CD4-positive, alpha-beta T cell (primary cell): ENCODE results near the gene ANAPC5. TPM values are rescaled to one million over a fixed set of nuclear protein-coding genes. Genes with fewer than 3 reads are reported as not detected.

Source experiments
- ATAC-seq: fragments of 200-7000 bp; cut with Tn5 transposase; one replicate; pipeline ENCODE4 v1.10.0; 2022; ENCODE audit warnings: mild to moderate bottlenecking; ENCODE audit not compliant: poor library complexity
- CTCF ChIA-PET: fragments of 350-600 bp; sonication (Branson Sonifier 250); formaldehyde crosslinking; loops from one replicate; lab custom pipeline; 2021; ENCODE audit warnings: antibody characterized with exemption, inconsistent platforms; lab: Charles Lee
- POLR2A ChIA-PET: fragments of 350-600 bp; sonication (Branson Sonifier 250); formaldehyde crosslinking; loops from one replicate; lab custom pipeline; 2021; ENCODE audit warnings: antibody characterized with exemption, inconsistent platforms; lab: Charles Lee
- DNase-seq, 14 experiments: peaks; one replicate each; pipeline ENCODE4 v3.0.0-alpha.2; 2013 to 2020; ENCODE audit warnings: mixed read lengths in 2 of 14
- H3K27ac ChIP-seq, 2 donors: one replicate each; pipeline versions ENCODE4 v1.5.1 to v1.7.0; 2013; ENCODE audit warnings: low read length in 2 of 2, low read depth in 1 of 2, mild to moderate bottlenecking in 1 of 2
- H3K27me3 ChIP-seq, 2 experiments: 1 replicate in 1 of 2; 2 replicates in 1 of 2; pipeline versions ENCODE4 v1.6.1 to v1.7.0; 2013; ENCODE audit warnings: low read length in 2 of 2, control low read depth in 1 of 2, mild to moderate bottlenecking in 1 of 2, moderate library complexity in 1 of 2; ENCODE audit not compliant: insufficient read depth in 2 of 2, control insufficient read depth in 1 of 2
- H3K36me3 ChIP-seq: one replicate; pipeline ENCODE4 v1.6.1; 2013; ENCODE audit warnings: low read length, control low read depth; ENCODE audit not compliant: insufficient read depth
- H3K4me1 ChIP-seq: one replicate; pipeline ENCODE4 v1.6.1; 2013; ENCODE audit warnings: low read length, control low read depth; ENCODE audit not compliant: insufficient read depth
- H3K4me3 ChIP-seq: one replicate; pipeline ENCODE4 v1.5.1; 2013; ENCODE audit warnings: mild to moderate bottlenecking, low read length, moderate library complexity
- H3K9me3 ChIP-seq, 2 experiments: 1 replicate in 1 of 2; 2 replicates in 1 of 2; pipeline versions ENCODE4 v1.6.1 to v1.7.0; 2013; ENCODE audit warnings: low read length in 2 of 2, mild to moderate bottlenecking in 2 of 2, control low read depth in 1 of 2, moderate library complexity in 1 of 2; ENCODE audit not compliant: control insufficient read depth in 1 of 2, insufficient read depth in 1 of 2
- H3K27ac Mint-ChIP-seq: one replicate; pipeline ENCODE4 v1.8.0; 2020; ENCODE audit warnings: mixed read lengths
- H3K27me3 Mint-ChIP-seq: one replicate; pipeline ENCODE4 v1.8.0; 2021; ENCODE audit warnings: mixed read lengths
- H3K36me3 Mint-ChIP-seq: one replicate; pipeline ENCODE4 v1.8.0; 2021; ENCODE audit warnings: low read depth, mixed read lengths
- H3K4me1 Mint-ChIP-seq: one replicate; pipeline ENCODE4 v1.8.0; 2021; ENCODE audit warnings: low read depth, mixed read lengths
- H3K4me3 Mint-ChIP-seq: one replicate; pipeline ENCODE4 v1.8.0; 2020; ENCODE audit warnings: mild to moderate bottlenecking, mixed read lengths
- H3K9me3 Mint-ChIP-seq: one replicate; pipeline ENCODE4 v1.8.0; 2020; ENCODE audit warnings: mixed read lengths
- intact Hi-C, 2 experiments: fragments of 100-400 bp; cut with DNase I in 1 of 2; cut with micrococcal nuclease in 1 of 2; formaldehyde crosslinking; loops; one replicate each; pipeline versions ENCODE4 v1.15.1 to v1.9.0; 2023 to 2025; cut with DNase I, micrococcal nuclease
- total RNA-seq, 174 experiments: library from RNA in 2 of 174; stranded (reverse) in 2 of 174; gene quantifications; one replicate each; pipeline ENCODE4 v1.2.3 and lab custom pipeline; 2021 to 2026
- TF ChIP-seq, protein P1 (sequence below): fragments of 200-600 bp; IDR thresholded peaks from one replicate; pipeline ENCODE4 v1.8.0; 2022; ENCODE audit warnings: antibody characterized with exemption, mild to moderate bottlenecking

The ANAPC5 gene
- total RNA-seq, 2 experiments from 2014 or later: 88.2 to 96.2 TPM

DNA sequence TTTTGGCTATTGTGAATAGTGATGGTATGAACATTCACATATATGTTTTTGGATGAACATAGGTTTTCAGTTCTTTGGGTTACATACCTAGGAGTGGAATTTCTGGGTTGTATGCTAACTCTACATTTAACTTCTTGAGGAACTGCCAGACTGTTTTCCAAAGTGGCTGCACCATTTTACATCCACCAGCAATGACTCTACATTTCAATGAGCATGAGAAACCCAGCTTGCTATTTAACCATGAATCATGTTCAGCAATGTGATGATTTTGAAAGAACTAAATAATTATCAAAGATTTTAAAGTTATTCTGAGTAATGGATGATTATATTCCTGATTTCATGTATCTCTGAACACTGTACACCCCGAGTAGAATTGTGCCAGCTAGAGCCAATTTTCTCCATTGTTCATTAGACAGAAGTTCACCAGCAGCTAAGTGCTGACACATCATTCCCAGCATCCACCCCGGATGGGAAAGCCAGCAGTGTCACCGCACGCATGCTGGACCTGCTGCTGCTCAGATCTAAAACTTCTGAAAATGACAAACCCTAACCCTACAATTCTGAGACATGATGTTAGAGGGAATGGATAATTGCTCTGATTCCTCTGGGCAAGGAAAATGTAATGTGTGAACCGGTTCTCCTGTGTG lies 13.3 kb upstream of the ANAPC5 start:
- Histone ChIP-seq H3K27ac (no peak overlapping the region), H3K9me3 (no peaks in the 10 kb centered on the region), H3K27me3 (peaks cover 2 to 10% of the 10 kb centered on the region in 2 experiments), H3K4me1 (no peaks in the 10 kb centered on the region), H3K36me3 (no peaks in the 10 kb centered on the region), H3K4me3 (no peak overlapping the region)
- DNase-seq (no peak), ATAC-seq (no peak)
- ChIA-PET POLR2A (no interaction called here), CTCF (no interaction called here)
- TF ChIP-seq, protein P1, sequence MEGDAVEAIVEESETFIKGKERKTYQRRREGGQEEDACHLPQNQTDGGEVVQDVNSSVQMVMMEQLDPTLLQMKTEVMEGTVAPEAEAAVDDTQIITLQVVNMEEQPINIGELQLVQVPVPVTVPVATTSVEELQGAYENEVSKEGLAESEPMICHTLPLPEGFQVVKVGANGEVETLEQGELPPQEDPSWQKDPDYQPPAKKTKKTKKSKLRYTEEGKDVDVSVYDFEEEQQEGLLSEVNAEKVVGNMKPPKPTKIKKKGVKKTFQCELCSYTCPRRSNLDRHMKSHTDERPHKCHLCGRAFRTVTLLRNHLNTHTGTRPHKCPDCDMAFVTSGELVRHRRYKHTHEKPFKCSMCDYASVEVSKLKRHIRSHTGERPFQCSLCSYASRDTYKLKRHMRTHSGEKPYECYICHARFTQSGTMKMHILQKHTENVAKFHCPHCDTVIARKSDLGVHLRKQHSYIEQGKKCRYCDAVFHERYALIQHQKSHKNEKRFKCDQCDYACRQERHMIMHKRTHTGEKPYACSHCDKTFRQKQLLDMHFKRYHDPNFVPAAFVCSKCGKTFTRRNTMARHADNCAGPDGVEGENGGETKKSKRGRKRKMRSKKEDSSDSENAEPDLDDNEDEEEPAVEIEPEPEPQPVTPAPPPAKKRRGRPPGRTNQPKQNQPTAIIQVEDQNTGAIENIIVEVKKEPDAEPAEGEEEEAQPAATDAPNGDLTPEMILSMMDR: no peak
- Mint-ChIP-seq H3K9me3 (no peaks in the 10 kb centered on the region), H3K4me3 (no peak overlapping the region), H3K27ac (no peak overlapping the region), H3K36me3 (no peaks in the 10 kb centered on the region), H3K4me1 (no peaks in the 10 kb centered on the region), H3K27me3 (peaks cover 6% of the 10 kb centered on the region)
- intact Hi-C loops: no loop called here

DNA sequence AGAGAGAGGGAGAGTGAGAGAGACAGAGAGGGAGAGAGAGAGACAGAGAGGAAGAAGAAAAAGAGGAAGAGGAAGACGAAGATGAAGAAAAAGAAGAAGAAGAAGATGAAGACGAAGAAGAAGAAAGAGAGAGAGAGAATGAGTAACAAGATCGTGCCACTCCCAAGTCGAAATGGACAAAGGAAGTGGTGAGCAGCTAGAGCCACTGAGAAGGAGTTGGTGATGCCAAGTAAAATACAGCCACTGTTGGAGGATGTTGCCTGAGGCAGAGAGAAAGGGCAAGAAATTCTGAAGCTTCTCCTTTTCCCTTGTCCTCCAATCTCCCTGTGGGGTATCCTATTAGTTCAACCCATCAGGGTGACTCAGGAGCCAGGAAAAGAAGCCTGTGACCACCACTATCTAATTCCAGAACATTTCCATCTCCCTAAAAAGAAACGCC lies 12.5 kb upstream of the ANAPC5 start:
- DNase-seq (no peak), ATAC-seq (no peak)
- H3K4me3 Mint-ChIP-seq: no peak overlapping the region
- no peaks in the 10 kb centered on the region for H3K36me3 Mint-ChIP-seq
- no peak overlapping the region for H3K4me3 ChIP-seq
- ChIA-PET POLR2A (interaction anchor here (0.8 kb wide), 1 partner anchor 10 kb away, joined by 3 read pairs; no protein-coding TSS in a partner anchor), CTCF (no interaction called here)
- TF ChIP-seq, protein P1: no peak
- H3K9me3 ChIP-seq: no peaks in the 10 kb centered on the region
- no peak overlapping the region for H3K27ac ChIP-seq
- H3K27me3 Mint-ChIP-seq: peaks cover 6% of the 10 kb centered on the region
- intact Hi-C loops: no loop called here
- H3K4me1 ChIP-seq: no peaks in the 10 kb centered on the region
- H3K4me1 Mint-ChIP-seq: no peaks in the 10 kb centered on the region
- H3K9me3 Mint-ChIP-seq: no peaks in the 10 kb centered on the region
- no peak overlapping the region for H3K27ac Mint-ChIP-seq
- no peaks in the 10 kb centered on the region for H3K36me3 ChIP-seq
- H3K27me3 ChIP-seq: peaks cover 2 to 10% of the 10 kb centered on the region in 2 experiments

DNA sequence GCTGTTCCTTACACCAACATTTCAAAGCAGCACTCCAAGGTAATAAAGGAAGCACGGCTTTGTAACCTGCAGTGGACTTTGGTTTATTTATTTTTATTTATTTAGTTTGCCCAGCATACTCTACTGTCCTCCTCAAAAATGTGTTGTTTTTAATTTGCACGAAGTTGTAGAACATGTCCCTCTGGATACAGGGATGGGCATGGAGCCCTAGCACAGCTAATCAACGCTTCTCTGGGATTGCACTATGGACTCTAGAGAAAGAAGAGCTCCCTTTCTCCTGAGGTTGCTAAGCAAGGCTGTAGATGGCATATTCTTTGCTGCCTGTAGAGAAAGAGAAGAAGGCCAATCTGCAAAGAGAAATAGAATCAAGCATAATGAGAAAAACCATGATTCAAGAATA lies 5.9 kb upstream of the ANAPC5 start:
- no peaks in the 10 kb centered on the region for H3K36me3 Mint-ChIP-seq
- Histone ChIP-seq H3K27me3 (no peaks in the 10 kb centered on the region), H3K9me3 (no peaks in the 10 kb centered on the region), H3K4me3 (no peak overlapping the region), H3K27ac (no peak overlapping the region), H3K36me3 (no peaks in the 10 kb centered on the region), H3K4me1 (no peaks in the 10 kb centered on the region)
- no peak overlapping the region for H3K4me3 Mint-ChIP-seq
- CTCF ChIA-PET: no interaction called here
- POLR2A ChIA-PET: no interaction called here
- intact Hi-C loops: no loop called here
- H3K27me3 Mint-ChIP-seq: peaks cover 4% of the 10 kb centered on the region
- TF ChIP-seq, protein P1: no peak
- peaks cover 3% of the 10 kb centered on the region for H3K4me1 Mint-ChIP-seq
- H3K9me3 Mint-ChIP-seq: no peaks in the 10 kb centered on the region
- DNase-seq (no peak), ATAC-seq (no peak)
- H3K27ac Mint-ChIP-seq: no peak overlapping the region
